NCI-H146 (cell line): ENCODE measurements around the gene POLR2I.
"Not testable (repeated sequence)": the region's sequence is repeated elsewhere in the genome, so short reads cannot be mapped to it uniquely, and the experiment has no call there.

Experiments
- DNase-seq: peaks from one replicate; lab custom pipeline; 2025; lab: John Stamatoyannopoulos, UW

The POLR2I gene

DNA sequence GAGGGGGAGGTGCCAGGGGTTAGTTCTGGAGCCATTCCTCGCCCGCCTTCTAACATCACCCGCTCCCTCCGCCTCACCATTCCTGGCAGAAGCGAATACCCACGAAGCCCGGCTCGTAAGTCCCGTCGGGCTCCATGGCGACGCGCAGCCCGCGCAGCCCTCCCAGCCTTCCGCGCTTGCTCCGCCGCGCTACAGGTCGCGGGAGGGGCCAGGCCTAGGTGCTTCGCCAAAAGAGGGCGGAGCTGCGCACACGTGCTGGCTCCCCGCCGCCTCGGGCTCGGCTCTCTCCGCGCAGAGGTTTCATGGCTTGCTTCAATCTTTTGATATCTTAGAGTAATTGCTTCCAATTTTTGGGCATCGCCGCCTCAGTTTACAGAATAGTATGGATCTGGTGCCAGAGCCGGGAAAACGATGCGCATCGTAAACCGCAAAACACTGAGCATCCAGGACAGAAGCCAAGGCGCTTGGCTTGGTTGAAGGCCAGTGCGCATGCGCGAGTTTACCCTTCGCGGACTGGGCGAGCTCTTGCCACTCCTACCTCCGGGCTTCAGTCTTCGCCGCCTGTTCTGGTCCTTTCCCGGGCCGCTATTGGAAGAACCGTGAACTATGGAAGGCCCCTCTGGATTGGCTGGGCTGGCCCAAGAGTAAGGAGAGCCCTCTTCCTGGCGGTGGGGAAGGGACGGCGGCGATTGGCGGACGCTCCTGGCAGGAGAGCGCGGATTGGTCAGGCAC is at the start of gene POLR2I:
POLR2I (minus strand) TSS at position 155 of the 732 bp plus-strand sequence; CDS start at position 136, 19 bp downstream.
- peak; percentile 100 for DNase-seq

GRCh38 chr19:36163813-36164212 is 49.1 kb upstream of the POLR2I start:
- DNase-seq, result no peak

- DNase-seq, result no peak
Observed at GRCh38 chr19:36160821-36161596, 46.3 kb upstream of the POLR2I start.

DNA sequence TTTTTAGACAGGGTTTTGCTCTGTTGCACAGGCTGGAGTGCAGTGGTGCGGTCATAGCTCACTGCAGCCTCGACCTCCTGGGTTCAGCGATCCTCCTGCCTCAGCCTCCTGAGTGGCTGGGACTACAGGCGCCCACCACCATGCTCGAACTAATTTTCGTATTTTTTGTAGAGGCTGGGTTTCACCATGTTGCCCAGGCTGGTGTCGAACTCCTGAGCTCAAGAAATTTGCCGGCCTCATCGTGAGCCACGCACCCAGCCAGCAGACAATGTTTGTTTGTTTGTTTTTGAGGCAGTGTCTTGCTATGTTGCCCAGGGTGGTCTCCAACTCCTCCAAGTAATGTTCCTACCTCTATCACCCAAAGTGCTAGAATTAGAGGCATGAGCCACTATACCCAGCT is 38.5 kb upstream of the POLR2I start:
- DNase-seq, result no peak

DNA sequence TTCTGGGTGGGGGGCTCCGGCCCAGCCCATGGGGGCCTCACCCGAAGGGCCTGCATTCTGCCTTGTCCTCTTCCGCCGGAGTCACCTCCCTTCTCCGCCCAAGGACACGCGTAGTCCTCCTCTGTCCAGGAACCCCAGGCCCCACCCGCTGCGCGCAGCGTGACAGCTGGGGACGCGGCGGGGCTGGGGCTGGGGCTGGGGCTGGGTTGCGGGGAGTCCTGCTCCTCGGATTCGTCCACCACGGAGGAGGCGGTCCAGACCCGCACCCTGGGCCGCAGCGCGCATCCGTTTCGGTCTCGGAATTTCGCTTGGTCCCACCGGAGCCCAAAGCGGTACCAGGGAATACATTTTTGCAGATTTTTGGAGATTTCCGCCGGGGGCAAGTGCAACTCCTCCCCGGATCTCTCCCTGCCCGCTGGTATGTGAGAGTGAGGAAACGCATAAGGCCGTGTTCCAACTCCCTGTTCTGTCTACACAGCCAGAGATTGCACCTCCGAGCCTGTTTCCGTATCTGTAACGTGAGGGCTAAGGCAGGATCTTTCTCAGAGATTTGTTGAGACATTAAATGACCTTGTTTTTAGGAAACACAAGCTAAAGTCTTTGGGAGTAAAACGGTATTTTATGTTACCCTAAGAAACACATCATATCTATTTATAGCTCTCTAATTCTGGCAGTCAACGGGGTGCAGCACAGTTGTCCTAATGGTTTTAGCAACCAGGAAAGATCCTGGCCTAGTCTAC is 37.8 kb upstream of the POLR2I start, which contains the start of gene COX7A1:
COX7A1 (minus strand) TSS at position 96 of the 740 bp plus-strand sequence; CDS start at position 56, 40 bp downstream.
- DNase-seq, result no peak

DNA sequence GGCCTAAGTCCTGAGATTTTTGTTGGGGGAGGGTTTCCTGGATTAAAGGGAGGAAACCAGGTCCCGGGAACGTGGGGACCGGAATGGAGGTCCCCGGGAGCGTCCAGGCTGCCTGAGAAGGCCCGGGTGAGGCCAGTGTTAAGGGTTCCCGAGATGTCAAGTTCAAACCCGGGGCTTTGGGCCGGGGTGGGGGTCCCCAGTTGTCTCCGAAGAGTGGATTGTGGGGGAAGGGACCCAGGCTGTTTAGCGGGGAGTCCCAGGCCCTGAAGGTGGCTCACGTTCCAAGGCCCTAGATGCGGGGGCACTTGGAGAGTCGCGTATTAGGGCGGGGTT is 37.3 kb upstream of the POLR2I start:
- no peak for DNase-seq

GRCh38 chr19:36151144-36152018 is 36.7 kb upstream of the POLR2I start:
- no peak for DNase-seq

DNA sequence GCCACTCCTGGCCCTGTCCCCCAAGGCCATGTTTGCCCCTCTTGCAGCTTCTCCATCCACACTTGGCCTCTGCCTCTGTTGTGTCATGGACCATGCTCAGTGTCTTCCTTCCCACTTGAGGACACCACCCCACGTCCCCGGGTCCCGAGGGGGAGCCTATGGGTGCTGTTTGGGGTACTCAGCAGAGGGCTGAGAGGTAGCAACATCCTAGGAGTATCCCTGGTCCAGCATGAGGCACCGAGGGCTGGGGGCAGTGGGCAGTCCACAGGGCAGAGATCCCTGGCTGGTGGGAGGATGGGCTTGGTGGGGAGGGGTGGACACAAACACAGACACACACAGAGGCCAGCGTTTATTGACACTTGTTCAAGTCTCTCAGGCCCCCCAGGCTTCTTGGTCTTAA is 35.9 kb upstream of the POLR2I start:
- no peak for DNase-seq

DNA sequence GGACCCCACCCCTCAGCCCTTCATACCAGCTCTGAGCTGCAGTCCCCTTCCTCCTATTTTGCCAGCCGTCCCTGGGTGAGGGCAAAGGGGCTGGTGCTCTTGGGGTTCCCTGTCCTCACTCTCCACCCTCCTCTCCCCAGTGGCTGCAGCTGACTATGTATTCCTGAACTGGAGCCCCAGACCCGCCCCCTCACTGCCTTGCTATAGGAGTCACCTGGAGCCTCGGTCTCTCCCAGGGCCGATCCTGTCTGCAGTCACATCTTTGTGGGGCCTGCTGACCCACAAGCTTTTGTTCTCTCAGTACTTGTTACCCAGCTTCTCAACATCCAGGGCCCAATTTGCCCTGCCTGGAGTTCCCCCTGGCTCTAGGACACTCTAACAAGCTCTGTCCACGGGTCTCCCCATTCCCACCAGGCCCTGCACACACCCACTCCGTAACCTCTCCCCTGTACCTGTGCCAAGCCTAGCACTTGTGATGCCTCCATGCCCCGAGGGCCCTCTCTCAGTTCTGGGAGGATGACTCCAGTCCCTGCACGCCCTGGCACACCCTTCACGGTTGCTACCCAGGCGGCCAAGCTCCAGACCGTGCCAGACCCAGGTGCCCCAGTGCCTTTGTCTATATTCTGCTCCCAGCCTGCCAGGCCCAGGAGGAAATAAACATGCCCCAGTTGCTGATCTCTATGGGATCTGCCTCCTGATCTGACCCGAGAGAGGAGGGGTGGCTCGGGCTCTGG is 35.2 kb upstream of the POLR2I start:
- DNase-seq, result no peak

- no peak for DNase-seq
Observed at GRCh38 chr19:36144624-36145023, 29.9 kb upstream of the POLR2I start.

DNA sequence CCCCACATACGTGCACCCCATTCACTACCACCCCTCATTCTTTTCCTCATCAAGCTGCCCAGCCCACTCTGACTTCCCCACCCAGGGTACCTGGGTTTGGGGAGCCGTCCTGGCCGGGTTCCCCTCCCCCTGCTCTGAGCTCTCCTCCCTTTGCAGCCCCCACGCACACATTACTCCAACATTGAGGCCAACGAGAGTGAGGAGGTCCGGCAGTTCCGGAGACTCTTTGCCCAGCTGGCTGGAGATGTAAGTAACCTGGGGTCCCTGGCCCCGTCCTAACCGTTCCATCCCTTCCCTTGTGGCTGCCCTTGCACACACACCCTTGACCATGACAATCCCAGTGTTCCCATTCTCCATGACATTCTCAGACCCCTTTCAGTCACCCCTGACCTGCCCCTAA is 27.8 kb upstream of the POLR2I start:
- DNase-seq, result no peak

DNA sequence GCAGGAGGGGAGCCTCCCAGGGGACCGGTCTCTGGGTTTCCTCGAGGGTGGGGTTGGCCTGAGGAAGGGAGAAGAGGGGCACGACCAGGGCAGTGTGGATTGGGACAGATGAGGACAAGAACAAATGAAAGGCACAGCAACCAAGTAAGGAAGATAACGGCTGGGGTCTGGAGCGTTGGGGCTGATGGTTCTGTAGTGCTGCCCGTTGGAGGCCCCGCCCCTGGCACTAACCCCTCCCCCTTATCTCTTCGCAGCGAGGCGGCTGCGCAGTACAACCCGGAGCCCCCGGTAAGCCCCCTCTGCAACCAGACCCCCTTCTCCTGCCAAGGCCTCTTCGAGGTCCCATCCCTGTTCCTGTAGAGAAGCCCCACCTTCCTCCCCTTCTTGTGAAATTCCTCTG is 27.4 kb upstream of the POLR2I start:
- DNase-seq, result no peak

GRCh38 chr19:36141039-36141927 is 26.6 kb upstream of the POLR2I start:
- peak; percentile 89 for DNase-seq

DNA sequence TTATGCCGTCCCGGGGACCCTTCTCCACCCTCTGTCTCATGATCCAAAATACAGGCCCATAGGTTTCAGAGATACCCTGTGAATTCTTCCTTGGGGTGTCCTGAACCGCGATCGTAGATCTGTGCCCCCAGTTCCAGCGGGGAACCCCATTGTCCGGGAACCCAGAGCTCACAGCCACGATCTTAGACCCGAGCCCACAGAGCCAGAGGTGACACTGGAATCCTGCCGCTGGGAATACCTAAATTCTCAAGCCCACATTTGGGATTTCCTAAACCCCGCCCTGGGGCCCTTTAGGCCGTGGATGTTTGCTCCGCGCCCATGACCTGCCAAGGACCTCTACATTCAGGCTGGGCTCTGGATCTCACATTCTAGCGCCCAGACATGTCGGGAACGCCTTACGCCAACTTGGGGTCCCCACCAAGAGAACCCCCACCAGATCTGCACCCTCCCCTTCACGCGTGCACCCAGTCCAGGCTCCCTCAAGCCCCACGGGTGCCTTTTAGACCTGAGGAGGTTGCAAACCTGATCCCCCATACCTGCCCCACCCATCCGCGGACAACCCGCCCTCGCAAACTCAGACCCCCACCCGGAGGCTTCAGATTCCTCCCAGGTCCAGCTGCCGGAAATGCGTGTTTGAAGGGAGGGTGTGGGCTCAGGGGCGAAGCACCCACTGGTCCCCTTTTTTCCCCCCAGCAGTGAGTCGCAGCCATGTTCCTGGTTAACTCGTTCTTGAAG is 25.8 kb upstream of the POLR2I start:
- peak; percentile 93 for DNase-seq

DNA sequence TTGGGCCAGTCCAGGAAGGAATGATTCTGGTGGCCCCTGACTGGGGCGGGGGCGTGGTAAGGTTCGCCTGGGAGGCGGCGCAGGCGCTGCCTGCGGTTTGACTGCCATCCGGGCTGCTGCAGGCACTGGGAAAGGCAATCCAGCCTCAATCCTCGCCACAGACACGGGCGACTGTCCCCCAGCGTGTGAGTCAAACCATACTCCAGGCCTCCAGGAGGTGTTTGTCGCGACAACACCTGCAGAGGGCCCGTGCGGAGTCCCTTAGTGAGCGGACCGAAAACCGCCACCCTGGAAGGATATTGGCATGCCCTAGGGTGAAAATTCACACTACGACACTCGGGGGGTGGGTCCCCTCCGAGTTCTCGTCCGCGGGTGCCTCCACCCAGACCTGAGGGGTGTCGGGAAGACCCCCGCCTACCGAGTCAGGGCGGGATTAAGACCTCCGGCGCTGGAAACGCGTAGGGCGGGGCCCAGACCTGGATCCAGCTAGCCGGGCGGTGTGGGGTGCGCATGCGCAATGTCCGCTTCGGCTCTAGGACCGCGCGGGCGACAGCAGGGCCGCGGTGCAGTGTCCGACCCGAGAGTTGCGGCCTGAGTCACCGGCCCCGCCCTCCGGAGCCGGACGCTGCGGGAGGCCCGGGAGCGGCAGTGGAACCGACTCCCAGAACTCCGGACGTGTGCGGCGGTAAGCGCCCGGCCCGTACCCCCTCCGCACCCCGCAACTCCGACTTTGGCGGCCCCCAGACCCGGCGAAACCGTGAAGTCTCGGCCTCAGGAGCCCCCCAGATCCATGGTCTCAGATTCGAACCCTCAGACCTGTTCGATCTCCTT is 25.0 kb upstream of the POLR2I start, which contains the start of gene CAPNS1:
CAPNS1 (plus strand) TSS at position 594 of the 831 bp plus-strand sequence. CDS start 946 bp downstream, outside the sequence.
- peak; percentile 98 for DNase-seq

DNA sequence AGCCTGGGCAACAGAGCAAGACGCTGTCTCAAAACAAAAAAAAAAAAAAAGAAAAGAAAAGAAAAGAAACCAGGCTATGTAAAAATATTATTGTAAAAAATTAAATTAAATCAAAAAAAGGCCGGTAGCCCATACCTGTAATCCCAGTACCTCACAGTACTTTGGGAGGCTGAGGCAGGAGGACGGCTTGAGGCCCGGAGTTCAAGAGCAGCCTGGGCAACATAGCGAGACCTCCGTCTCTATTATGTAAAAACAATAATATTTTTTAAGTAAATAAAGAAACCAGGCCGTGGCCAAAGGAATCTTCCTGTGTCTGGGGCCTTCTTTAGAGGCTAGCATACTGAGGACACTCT is 24.4 kb upstream of the POLR2I start:
- DNase-seq, result no peak

- peak; percentile 32 for DNase-seq
Observed at GRCh38 chr19:36136964-36137686, 22.4 kb upstream of the POLR2I start.

GRCh38 chr19:36134867-36135266 is 20.2 kb upstream of the POLR2I start:
- DNase-seq, result not testable (repeated sequence)
